HTERT RPE-1 (cell line): ENCODE measurements around the gene SEMA4D.

ENCODE experiments used
- in situ Hi-C: fragments of 300-500 bp; cut with MboI; formaldehyde crosslinking; loops from 4 replicates; pipeline ENCODE4 v1.14.3; 2020; ENCODE audit warnings: low sequenced_read_pairs

The SEMA4D gene

GRCh38 chr9:89390578-89391116 lies 107.3 kb downstream of the SEMA4D start:
- in situ Hi-C loops, result no loop called here

- in situ Hi-C loops, result no loop called here
Observed at GRCh38 chr9:89390068-89390555, 107.8 kb downstream of the SEMA4D start.

GRCh38 chr9:89388868-89389177 lies 109.1 kb downstream of the SEMA4D start:
- in situ Hi-C loops, result no loop called here

- in situ Hi-C loops, result no loop called here
Observed at GRCh38 chr9:89388084-89388867, 109.6 kb downstream of the SEMA4D start.

- in situ Hi-C loops, result no loop called here
Observed at GRCh38 chr9:89387197-89387849, 110.6 kb downstream of the SEMA4D start.

GRCh38 chr9:89386797-89387196 lies 111.1 kb downstream of the SEMA4D start:
- in situ Hi-C loops, result no loop called here

GRCh38 chr9:89386206-89386605 lies 111.7 kb downstream of the SEMA4D start:
- in situ Hi-C loops, result no loop called here

- in situ Hi-C loops, result no loop called here
Observed at GRCh38 chr9:89384783-89385182, 113.1 kb downstream of the SEMA4D start.

- in situ Hi-C loops, result no loop called here
Observed at GRCh38 chr9:89383721-89384300, 114.1 kb downstream of the SEMA4D start.

- in situ Hi-C loops, result no loop called here
Observed at GRCh38 chr9:89383030-89383720, 114.7 kb downstream of the SEMA4D start.

GRCh38 chr9:89382026-89382986 lies 115.6 kb downstream of the SEMA4D start:
- in situ Hi-C loops, result no loop called here

- in situ Hi-C loops, result no loop called here
Observed at GRCh38 chr9:89381308-89381609, 116.7 kb downstream of the SEMA4D start.

GRCh38 chr9:89380437-89381307 lies 117.2 kb downstream of the SEMA4D start:
- in situ Hi-C loops, result no loop called here

- in situ Hi-C loops, result no loop called here
Observed at GRCh38 chr9:89379508-89380115, 118.3 kb downstream of the SEMA4D start.

GRCh38 chr9:89379031-89379430 lies 118.9 kb downstream of the SEMA4D start:
- in situ Hi-C loops, result no loop called here

- in situ Hi-C loops, result no loop called here
Observed at GRCh38 chr9:89378541-89378940, 119.4 kb downstream of the SEMA4D start.

- in situ Hi-C loops, result no loop called here
Observed at GRCh38 chr9:89377411-89377810, 120.5 kb downstream of the SEMA4D start.

- in situ Hi-C loops, result no loop called here
Observed at GRCh38 chr9:89376741-89377351, 121.1 kb downstream of the SEMA4D start.
